ENCODE data around the gene CDH12.
"Not testable (repeated sequence)": the region's sequence is repeated elsewhere in the genome, so short reads cannot be mapped to it uniquely, and the experiment has no call there.

GRCh38 chr5:22208463-22208862, 644.7 kb downstream of the CDH12 start:
- TF ChIP-seq, protein P1, sequence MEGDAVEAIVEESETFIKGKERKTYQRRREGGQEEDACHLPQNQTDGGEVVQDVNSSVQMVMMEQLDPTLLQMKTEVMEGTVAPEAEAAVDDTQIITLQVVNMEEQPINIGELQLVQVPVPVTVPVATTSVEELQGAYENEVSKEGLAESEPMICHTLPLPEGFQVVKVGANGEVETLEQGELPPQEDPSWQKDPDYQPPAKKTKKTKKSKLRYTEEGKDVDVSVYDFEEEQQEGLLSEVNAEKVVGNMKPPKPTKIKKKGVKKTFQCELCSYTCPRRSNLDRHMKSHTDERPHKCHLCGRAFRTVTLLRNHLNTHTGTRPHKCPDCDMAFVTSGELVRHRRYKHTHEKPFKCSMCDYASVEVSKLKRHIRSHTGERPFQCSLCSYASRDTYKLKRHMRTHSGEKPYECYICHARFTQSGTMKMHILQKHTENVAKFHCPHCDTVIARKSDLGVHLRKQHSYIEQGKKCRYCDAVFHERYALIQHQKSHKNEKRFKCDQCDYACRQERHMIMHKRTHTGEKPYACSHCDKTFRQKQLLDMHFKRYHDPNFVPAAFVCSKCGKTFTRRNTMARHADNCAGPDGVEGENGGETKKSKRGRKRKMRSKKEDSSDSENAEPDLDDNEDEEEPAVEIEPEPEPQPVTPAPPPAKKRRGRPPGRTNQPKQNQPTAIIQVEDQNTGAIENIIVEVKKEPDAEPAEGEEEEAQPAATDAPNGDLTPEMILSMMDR (IDR thresholded peaks at IDR 0.05; ENCODE audit: extremely low read depth in 1 of 2, insufficient read depth in 1 of 2, low read depth in 1 of 2, low read length in 2 of 2): not testable (repeated sequence)
- not testable (repeated sequence) for TF ChIP-seq POLR2A (IDR thresholded peaks at IDR 0.05; ENCODE audit: low read depth, low read length); EZH2 (IDR thresholded peaks at IDR 0.05; ENCODE audit: borderline replicate concordance, low read depth, low read length, severe bottlenecking); FOS (IDR thresholded peaks at IDR 0.05; ENCODE audit: borderline replicate concordance, insufficient read depth, low read length); POLR2AphosphoS5 (IDR thresholded peaks at IDR 0.05; ENCODE audit: insufficient read depth, low read depth, low read length)
- TF ChIP-seq, protein P2, sequence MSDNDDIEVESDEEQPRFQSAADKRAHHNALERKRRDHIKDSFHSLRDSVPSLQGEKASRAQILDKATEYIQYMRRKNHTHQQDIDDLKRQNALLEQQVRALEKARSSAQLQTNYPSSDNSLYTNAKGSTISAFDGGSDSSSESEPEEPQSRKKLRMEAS (IDR thresholded peaks at IDR 0.05; ENCODE audit: insufficient read depth, insufficient read length): not testable (repeated sequence)

Data from endothelial cell of umbilical vein (primary cell).